Gastroesophageal sphincter (tissue), 3 donors: Measurements from ENCODE around the gene SPINK1.

Experiments used
- CTCF ChIP-seq, 4 experiments: fragments of 200-600 bp in 2 of 4; fragments of 450-650 bp in 2 of 4; sonication (generic) in 1 of 4; IDR thresholded peaks; one replicate each; pipeline ENCODE4 v1.5.1; 2017 to 2019; ENCODE audit warnings: antibody characterized with exemption in 4 of 4, mild to moderate bottlenecking in 2 of 4, moderate library complexity in 2 of 4
- EP300 ChIP-seq: sonication (generic); formaldehyde crosslinking; IDR thresholded peaks from one replicate; pipeline ENCODE4 v1.6.1; 2017; ENCODE audit warnings: antibody characterized with exemption, mild to moderate bottlenecking
- POLR2A ChIP-seq, 2 donors: fragments of 450-650 bp; IDR thresholded peaks; one replicate each; pipeline ENCODE4 v1.6.1; 2017; ENCODE audit warnings: antibody characterized with exemption in 2 of 2, mild to moderate bottlenecking in 2 of 2, moderate library complexity in 1 of 2
- POLR2AphosphoS5 ChIP-seq: sonication (generic); formaldehyde crosslinking; IDR thresholded peaks from one replicate; pipeline ENCODE4 v1.6.1; 2017; ENCODE audit warnings: antibody characterized with exemption

GRCh38 chr5:147800491-147800890, 31.0 kb downstream of the SPINK1 start:
- TF ChIP-seq POLR2A (IDR thresholded peaks at IDR 0.05) (no peak), CTCF (IDR thresholded peaks at IDR 0.05) (no peak), EP300 (no peak), POLR2AphosphoS5 (no peak)
